Loucy (cell line): ENCODE results near the gene FANCF.

Experiments
- H2AFZ ChIP-seq: fragments of 200-600 bp; sonication (generic); 2 replicates; pipeline ENCODE4 v1.6.0; 2016; ENCODE audit warnings: antibody characterized with exemption, mild to moderate bottlenecking, low read length, moderate library complexity
- H3F3A ChIP-seq: fragments of 200-600 bp; 2 replicates; pipeline ENCODE4 v1.6.0; 2016; ENCODE audit warnings: antibody characterized with exemption, low read depth, mild to moderate bottlenecking
- H3K27me3 ChIP-seq: fragments of 200-600 bp; sonication (generic); 2 replicates; pipeline ENCODE4 v1.6.1; 2014; ENCODE audit warnings: low read length, mild to moderate bottlenecking; ENCODE audit not compliant: insufficient read depth, poor library complexity, severe bottlenecking
- H3K36me3 ChIP-seq: fragments of 200-600 bp; sonication (generic); 2 replicates; pipeline ENCODE4 v1.6.1; 2016; ENCODE audit warnings: low read length; ENCODE audit not compliant: insufficient read depth
- H3K4me1 ChIP-seq: fragments of 200-600 bp; sonication (generic); 2 replicates; pipeline ENCODE4 v1.5.1; 2014; ENCODE audit warnings: low read length, mild to moderate bottlenecking; ENCODE audit not compliant: insufficient read depth, poor library complexity, severe bottlenecking
- H3K4me2 ChIP-seq: fragments of 200-600 bp; sonication (generic); 2 replicates; pipeline ENCODE4 v1.6.0; 2014; ENCODE audit warnings: antibody characterized with exemption, low read length, low read depth, mild to moderate bottlenecking; ENCODE audit not compliant: poor library complexity, severe bottlenecking
- H3K4me3 ChIP-seq: fragments of 200-600 bp; sonication (generic); 2 replicates; pipeline ENCODE4 v1.5.1; 2014; ENCODE audit warnings: low read length, mild to moderate bottlenecking, mixed read lengths; ENCODE audit not compliant: poor library complexity, severe bottlenecking
- H3K79me2 ChIP-seq: fragments of 200-600 bp; sonication (generic); 2 replicates; pipeline ENCODE4 v1.6.1; 2014; ENCODE audit warnings: low read length; ENCODE audit not compliant: insufficient read depth
- H3K9ac ChIP-seq: fragments of 200-600 bp; sonication (generic); 2 replicates; pipeline ENCODE4 v1.6.0; 2014; ENCODE audit warnings: mild to moderate bottlenecking, low read depth, low read length, moderate library complexity; ENCODE audit not compliant: poor library complexity, severe bottlenecking
- H3K9me2 ChIP-seq: fragments of 200-600 bp; sonication (generic); replicated peaks from 2 replicates; pipeline ENCODE4 v1.6.1; 2016; ENCODE audit warnings: low read depth, low read length, mixed read lengths
- H3K9me3 ChIP-seq: fragments of 200-600 bp; sonication (generic); 2 replicates; pipeline ENCODE4 v1.6.1; 2014; ENCODE audit warnings: mild to moderate bottlenecking, antibody characterized with exemption, low read length, low read depth; ENCODE audit not compliant: insufficient read depth
- H4K20me1 ChIP-seq: fragments of 200-600 bp; sonication (generic); 2 replicates; pipeline ENCODE4 v1.6.0; 2014; ENCODE audit warnings: antibody characterized with exemption, low read length, mild to moderate bottlenecking; ENCODE audit not compliant: insufficient read depth, poor library complexity, severe bottlenecking
- CTCF ChIP-seq: fragments of 200-600 bp; sonication (generic); conservative IDR thresholded peaks from 2 replicates; pipeline ENCODE4 v1.5.1; 2014; ENCODE audit warnings: mild to moderate bottlenecking, antibody characterized with exemption, low read length
- EZH2phosphoT487 ChIP-seq: fragments of 200-600 bp; IDR thresholded peaks from 2 replicates; pipeline ENCODE4 v1.6.1; 2018; ENCODE audit warnings: antibody characterized with exemption, mild to moderate bottlenecking, moderate library complexity, borderline replicate concordance

Gene FANCF

GRCh38 chr11:22577854-22578253 is 47.8 kb downstream of the FANCF start:
- H3K4me1 ChIP-seq: no peaks in the 10 kb centered on the region
- no peak overlapping the region for H3K4me3 ChIP-seq
- no peaks in the 10 kb centered on the region for H3K79me2 ChIP-seq
- no peaks in the 10 kb centered on the region for H3F3A ChIP-seq
- no peaks in the 10 kb centered on the region for H3K36me3 ChIP-seq
- no peaks in the 10 kb centered on the region for H3K9me2 ChIP-seq
- no peaks in the 10 kb centered on the region for H3K9me3 ChIP-seq
- no peak overlapping the region for H2AFZ ChIP-seq
- H4K20me1 ChIP-seq: no peaks in the 10 kb centered on the region
- no peak overlapping the region for H3K4me2 ChIP-seq
- no peaks in the 10 kb centered on the region for H3K27me3 ChIP-seq
- TF ChIP-seq EZH2phosphoT487: no peak
- no peak for TF ChIP-seq CTCF
- H3K9ac ChIP-seq: no peak overlapping the region
